ENCODE results near the gene UGDH.

GRCh38 chr4:39529534-39529933 lies 2.3 kb upstream of the UGDH start:
- TF ChIP-seq, protein P1, sequence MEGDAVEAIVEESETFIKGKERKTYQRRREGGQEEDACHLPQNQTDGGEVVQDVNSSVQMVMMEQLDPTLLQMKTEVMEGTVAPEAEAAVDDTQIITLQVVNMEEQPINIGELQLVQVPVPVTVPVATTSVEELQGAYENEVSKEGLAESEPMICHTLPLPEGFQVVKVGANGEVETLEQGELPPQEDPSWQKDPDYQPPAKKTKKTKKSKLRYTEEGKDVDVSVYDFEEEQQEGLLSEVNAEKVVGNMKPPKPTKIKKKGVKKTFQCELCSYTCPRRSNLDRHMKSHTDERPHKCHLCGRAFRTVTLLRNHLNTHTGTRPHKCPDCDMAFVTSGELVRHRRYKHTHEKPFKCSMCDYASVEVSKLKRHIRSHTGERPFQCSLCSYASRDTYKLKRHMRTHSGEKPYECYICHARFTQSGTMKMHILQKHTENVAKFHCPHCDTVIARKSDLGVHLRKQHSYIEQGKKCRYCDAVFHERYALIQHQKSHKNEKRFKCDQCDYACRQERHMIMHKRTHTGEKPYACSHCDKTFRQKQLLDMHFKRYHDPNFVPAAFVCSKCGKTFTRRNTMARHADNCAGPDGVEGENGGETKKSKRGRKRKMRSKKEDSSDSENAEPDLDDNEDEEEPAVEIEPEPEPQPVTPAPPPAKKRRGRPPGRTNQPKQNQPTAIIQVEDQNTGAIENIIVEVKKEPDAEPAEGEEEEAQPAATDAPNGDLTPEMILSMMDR (IDR thresholded peaks at IDR 0.05; ENCODE audit: insufficient read depth, low read length, poor library complexity, severe bottlenecking): no peak
- TF ChIP-seq EZH2phosphoT487 (conservative IDR thresholded peaks at IDR 0.05; ENCODE audit: low read length): no peak

All from SU-DHL-6 (cell line).